OCI-LY3 (cell line): Measurements from ENCODE around the gene PLIN5.
"Not testable (repeated sequence)": the region's sequence is repeated elsewhere in the genome, so short reads cannot be mapped to it uniquely, and the experiment has no call there.

Experiments used
- CTCF ChIP-seq: fragments of 200-600, 300-600 bp; sonication (generic); IDR thresholded peaks from 2 replicates; pipeline ENCODE4 v1.5.1; 2014; ENCODE audit warnings: antibody characterized with exemption, low read length, low read depth
- EZH2phosphoT487 ChIP-seq: fragments of 200-600 bp; shearing (Covaris generic); IDR thresholded peaks from 2 replicates; pipeline ENCODE4 v1.6.1; 2018; ENCODE audit warnings: antibody characterized with exemption, mixed run types, low read depth

- TF ChIP-seq CTCF, EZH2phosphoT487: not testable (repeated sequence)
Measured at GRCh38 chr19:4562085-4562484, 27.1 kb upstream of the PLIN5 start.
